Measurements from ENCODE around the gene ARMH3. TPM values are rescaled to one million over a fixed set of nuclear protein-coding genes. Genes with fewer than 3 reads are reported as not detected.

ARMH3 gene
- total RNA-seq, 1 donor from 2014 or later, result 34.4 TPM

DNA sequence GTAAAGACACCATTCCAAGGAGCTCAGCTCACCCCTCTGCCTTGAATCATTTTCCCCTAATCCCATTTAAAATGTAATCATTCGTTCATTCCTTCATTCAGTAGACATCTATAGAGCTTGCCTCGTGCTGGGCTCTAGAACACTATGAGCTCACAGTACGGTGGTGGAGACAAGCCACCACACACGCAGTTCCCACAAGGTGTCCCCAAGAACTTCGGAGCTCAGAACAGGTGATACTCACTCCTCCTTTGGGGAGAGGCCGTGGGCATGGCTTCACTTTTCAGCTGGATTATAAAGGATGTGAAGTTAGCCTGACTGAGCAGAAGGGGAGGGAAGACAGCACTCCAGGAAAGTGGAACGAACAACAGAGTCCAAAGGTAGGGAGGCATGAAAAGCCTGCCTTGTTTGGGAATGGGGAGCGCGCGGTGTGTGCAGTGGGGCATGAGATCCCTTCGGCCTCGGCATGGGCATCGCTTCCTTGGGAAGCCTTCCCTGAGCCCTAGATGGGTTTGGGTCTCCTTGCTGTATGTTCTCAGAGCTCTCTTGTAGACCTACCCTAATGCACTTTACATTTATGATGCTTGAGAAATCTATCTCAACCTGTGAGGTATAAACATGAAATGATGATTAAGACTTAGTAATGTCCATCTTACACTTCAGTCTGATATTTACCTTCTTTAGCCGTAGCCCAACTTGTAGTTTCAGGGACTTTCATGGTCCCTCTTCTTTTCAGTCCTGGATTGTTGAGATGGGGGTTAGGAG lies 236.9 kb downstream of the ARMH3 start:
- Mint-ChIP-seq H3K36me3 (ENCODE audit: insufficient read depth) (peaks cover 2% of the 10 kb centered on the region), H3K27me3 (no peaks in the 10 kb centered on the region), H3K27ac (peak overlapping the region; percentile 100), H3K4me1 (ENCODE audit: low read depth) (peaks cover 25% of the 10 kb centered on the region), H3K4me3 (ENCODE audit: low read depth) (peak overlapping the region; percentile 98), H3K9me3 (ENCODE audit: low read depth) (no peaks in the 10 kb centered on the region)
- TF ChIP-seq, protein P1, sequence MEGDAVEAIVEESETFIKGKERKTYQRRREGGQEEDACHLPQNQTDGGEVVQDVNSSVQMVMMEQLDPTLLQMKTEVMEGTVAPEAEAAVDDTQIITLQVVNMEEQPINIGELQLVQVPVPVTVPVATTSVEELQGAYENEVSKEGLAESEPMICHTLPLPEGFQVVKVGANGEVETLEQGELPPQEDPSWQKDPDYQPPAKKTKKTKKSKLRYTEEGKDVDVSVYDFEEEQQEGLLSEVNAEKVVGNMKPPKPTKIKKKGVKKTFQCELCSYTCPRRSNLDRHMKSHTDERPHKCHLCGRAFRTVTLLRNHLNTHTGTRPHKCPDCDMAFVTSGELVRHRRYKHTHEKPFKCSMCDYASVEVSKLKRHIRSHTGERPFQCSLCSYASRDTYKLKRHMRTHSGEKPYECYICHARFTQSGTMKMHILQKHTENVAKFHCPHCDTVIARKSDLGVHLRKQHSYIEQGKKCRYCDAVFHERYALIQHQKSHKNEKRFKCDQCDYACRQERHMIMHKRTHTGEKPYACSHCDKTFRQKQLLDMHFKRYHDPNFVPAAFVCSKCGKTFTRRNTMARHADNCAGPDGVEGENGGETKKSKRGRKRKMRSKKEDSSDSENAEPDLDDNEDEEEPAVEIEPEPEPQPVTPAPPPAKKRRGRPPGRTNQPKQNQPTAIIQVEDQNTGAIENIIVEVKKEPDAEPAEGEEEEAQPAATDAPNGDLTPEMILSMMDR (IDR thresholded peaks at IDR 0.05; ENCODE audit: unreplicated experiment), result no peak
- DNase-seq (ENCODE audit: low spot score, unreplicated experiment), result no peak

DNA sequence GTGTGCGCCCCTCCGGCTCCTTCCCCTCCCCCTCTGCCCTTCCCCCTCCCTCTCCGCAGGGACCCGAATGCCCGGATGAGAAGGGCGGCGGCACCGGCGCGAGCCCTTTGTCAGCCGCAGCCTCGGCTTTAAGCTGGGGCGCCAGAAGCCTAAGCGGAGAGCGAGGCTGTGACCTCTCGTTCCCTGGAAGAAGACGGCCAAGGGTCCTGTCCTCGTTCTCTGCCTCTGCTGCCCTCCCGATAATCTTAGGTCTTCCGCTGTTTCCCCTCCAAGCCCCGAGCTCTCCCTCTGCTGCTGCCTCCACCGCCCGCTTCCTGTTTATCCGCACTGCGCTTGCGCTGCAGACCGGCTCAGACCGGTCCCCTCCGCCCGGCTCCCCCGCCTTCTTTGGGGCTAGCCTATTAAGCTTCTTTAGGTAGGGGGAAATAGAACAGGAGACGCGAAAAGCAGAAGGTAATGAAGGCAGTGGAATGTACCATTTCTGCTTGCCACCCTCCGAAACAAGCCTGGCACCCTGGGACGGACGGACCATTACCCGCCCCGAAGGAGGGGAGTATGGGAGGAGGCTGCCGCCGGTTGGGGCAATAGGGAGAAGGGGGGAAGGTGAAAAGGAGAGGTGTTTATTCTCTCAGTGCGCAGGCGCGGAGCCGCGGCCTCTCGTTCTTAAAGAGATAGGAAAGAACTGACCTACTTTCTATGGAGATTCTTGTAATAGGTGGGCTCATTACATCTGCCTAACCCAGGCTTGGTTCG lies 237.7 kb downstream of the ARMH3 start, which contains the start of gene OGA:
Gene OGA (minus strand): TSS at position 326 of the 753 bp plus-strand sequence. CDS start 422 bp downstream, outside the sequence.
- peak within 1 kb of the TSS; percentile 98 for H3K4me3 Mint-ChIP-seq (ENCODE audit: low read depth)
- TF ChIP-seq, protein P1 (IDR thresholded peaks at IDR 0.05; ENCODE audit: unreplicated experiment), result no peak
- peak within 1 kb of the TSS; percentile 100 for H3K27ac Mint-ChIP-seq
- H3K4me1 Mint-ChIP-seq (ENCODE audit: low read depth), result peaks cover 27% of the 10 kb centered on the region
- H3K36me3 Mint-ChIP-seq (ENCODE audit: insufficient read depth), result peaks cover 2% of the 10 kb centered on the region
- peak; percentile 94 for DNase-seq (ENCODE audit: low spot score, unreplicated experiment)
- H3K27me3 Mint-ChIP-seq, result no peaks in the 10 kb centered on the region
- H3K9me3 Mint-ChIP-seq (ENCODE audit: low read depth), result no peaks in the 10 kb centered on the region

DNA sequence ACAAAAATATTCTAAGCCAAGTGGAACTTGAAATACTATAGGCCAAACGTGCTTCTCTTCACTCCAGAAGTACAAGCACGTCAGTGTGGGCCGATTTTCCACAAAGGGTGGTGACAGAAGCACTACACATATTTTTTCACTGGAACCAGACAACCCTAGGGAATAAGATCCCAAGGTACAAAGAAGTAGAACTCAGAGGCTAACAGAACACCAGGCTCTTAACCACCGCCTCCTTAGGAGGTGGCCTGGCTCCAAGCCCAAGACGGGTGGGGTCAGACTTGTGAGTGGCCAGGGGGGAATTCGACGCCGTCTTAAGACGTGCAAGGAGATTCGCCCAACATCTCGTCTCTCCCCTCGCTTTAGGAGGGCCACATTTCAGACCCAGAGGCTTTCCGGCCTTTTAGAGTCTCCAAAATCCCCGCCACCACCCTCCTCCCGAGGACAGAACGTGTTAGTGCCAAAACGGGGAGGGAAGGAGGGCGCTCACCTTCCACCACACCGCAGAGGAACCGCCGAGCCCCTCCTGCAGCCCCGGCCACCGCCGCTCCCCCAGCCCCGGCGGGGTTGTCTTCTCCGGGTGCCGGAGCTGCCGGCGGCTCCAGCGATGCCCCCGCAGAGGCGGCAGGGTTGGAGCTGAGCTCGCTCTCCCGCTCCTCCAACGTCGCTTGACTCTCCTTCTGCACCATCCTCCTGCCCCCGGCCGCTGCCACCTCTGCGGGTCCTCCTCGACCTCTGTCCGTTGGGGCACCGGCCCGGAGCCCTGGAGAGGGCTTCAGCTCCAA lies 238.4 kb downstream of the ARMH3 start:
- Mint-ChIP-seq H3K4me3 (ENCODE audit: low read depth) (peak overlapping the region; percentile 98), H3K36me3 (ENCODE audit: insufficient read depth) (peaks cover 2% of the 10 kb centered on the region), H3K27me3 (no peaks in the 10 kb centered on the region), H3K4me1 (ENCODE audit: low read depth) (peaks cover 29% of the 10 kb centered on the region), H3K9me3 (ENCODE audit: low read depth) (no peaks in the 10 kb centered on the region), H3K27ac (peak overlapping the region; percentile 100)
- TF ChIP-seq, protein P1 (IDR thresholded peaks at IDR 0.05; ENCODE audit: unreplicated experiment), result no peak
- DNase-seq (ENCODE audit: low spot score, unreplicated experiment), result no peak

DNA sequence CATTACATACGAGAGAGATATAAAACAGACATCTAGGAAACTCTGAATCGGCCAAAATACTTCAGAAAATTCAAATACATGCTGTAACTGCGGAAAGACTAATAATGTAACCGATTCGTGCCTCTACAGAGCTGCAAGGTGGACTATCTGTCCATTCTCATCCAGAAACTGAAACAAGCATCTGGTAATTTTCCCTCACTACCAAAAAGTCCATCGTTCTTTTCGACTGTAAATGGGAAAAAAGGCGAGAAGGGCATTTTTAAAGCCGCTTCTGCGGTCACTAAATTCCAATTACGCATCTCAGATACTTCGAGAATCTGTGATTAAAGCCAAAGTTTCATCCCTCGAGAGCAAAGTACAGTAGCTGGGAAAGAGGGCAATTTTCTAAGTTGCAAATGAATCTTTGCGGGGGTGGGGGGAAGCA lies 239.0 kb downstream of the ARMH3 start:
- H3K4me1 Mint-ChIP-seq (ENCODE audit: low read depth), result peaks cover 29% of the 10 kb centered on the region
- H3K27ac Mint-ChIP-seq, result peak overlapping the region; percentile 100
- H3K36me3 Mint-ChIP-seq (ENCODE audit: insufficient read depth), result peaks cover 2% of the 10 kb centered on the region
- no peaks in the 10 kb centered on the region for H3K9me3 Mint-ChIP-seq (ENCODE audit: low read depth)
- TF ChIP-seq, protein P1 (IDR thresholded peaks at IDR 0.05; ENCODE audit: unreplicated experiment), result no peak
- DNase-seq (ENCODE audit: low spot score, unreplicated experiment), result no peak
- peak overlapping the region; percentile 98 for H3K4me3 Mint-ChIP-seq (ENCODE audit: low read depth)
- no peaks in the 10 kb centered on the region for H3K27me3 Mint-ChIP-seq

DNA sequence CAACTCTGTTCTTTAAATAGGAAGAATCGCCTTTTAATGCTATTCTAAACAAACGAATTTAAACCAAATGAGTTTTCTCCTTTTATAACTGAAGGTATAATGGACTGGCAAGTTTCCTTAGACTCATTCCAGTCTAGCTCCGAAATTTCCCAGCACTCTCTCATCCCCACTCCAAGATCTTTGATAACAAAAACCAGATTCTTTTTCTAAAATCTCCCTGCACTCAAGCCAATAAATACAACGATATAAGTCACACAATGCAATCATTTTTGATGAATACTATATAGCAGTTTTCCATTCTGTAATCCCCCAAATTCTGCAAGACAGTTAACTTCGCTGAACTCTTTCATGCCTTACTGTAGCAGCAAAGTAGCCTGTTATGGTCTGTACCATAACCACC lies 239.6 kb downstream of the ARMH3 start:
- Mint-ChIP-seq H3K4me1 (ENCODE audit: low read depth) (peaks cover 29% of the 10 kb centered on the region), H3K27ac (peak overlapping the region; percentile 85), H3K9me3 (ENCODE audit: low read depth) (no peaks in the 10 kb centered on the region), H3K27me3 (no peaks in the 10 kb centered on the region), H3K4me3 (ENCODE audit: low read depth) (peak overlapping the region; percentile 98), H3K36me3 (ENCODE audit: insufficient read depth) (no peaks in the 10 kb centered on the region)
- TF ChIP-seq, protein P1 (IDR thresholded peaks at IDR 0.05; ENCODE audit: unreplicated experiment), result no peak
- DNase-seq (ENCODE audit: low spot score, unreplicated experiment), result no peak

All from progenitor cell of endocrine pancreas (in vitro differentiated cells).